Glomerular visceral epithelial cell (primary cell): Measurements from ENCODE around the gene SPG11.
"Not testable (repeated sequence)": the region's sequence is repeated elsewhere in the genome, so short reads cannot be mapped to it uniquely, and the experiment has no call there.

Experiments used
- DNase-seq: peaks from one replicate; pipeline ENCODE4 v3.0.0-alpha.2; 2016; ENCODE audit errors: extremely low spot score

The SPG11 gene

DNA sequence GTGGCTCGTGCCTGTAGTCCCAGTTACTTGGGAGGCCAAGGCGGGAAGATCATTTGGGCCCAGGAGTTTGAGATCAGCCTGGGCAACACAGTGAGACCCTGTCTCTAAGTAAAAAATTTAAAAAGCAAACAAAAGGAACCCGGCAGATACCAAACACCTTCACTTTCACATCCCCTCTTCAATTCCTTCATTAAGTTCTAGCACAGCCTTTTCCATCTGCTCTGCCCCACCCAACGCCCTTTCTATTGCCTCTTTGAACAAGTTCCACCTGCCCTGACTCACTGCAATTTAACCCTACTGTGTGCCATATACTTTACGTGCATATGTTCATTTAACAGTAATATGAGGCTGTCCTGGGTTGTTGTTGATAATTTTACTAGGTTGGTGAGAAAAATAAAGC, 12.4 kb upstream of the SPG11 start:
- DNase-seq, result no peak

DNA sequence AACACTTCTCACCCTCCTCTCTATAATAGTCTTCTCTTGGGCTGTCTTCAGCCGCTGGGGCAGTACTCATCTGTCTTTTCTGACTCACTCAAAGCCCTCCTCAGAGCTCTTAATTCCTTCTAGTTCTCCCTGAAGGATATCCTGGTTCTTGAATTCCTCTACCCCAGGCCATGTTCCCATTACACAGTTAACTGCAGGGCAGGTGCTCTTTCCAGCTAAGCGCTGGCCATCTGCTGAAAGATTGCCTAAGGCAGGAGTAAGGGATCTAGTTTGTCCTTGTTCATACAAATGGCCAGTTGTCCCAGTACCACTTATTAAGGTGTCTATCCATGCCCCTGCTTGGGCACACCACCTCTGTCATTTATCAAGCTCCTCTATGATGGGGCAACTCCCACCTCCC, 10.2 kb upstream of the SPG11 start:
- no peak for DNase-seq

DNA sequence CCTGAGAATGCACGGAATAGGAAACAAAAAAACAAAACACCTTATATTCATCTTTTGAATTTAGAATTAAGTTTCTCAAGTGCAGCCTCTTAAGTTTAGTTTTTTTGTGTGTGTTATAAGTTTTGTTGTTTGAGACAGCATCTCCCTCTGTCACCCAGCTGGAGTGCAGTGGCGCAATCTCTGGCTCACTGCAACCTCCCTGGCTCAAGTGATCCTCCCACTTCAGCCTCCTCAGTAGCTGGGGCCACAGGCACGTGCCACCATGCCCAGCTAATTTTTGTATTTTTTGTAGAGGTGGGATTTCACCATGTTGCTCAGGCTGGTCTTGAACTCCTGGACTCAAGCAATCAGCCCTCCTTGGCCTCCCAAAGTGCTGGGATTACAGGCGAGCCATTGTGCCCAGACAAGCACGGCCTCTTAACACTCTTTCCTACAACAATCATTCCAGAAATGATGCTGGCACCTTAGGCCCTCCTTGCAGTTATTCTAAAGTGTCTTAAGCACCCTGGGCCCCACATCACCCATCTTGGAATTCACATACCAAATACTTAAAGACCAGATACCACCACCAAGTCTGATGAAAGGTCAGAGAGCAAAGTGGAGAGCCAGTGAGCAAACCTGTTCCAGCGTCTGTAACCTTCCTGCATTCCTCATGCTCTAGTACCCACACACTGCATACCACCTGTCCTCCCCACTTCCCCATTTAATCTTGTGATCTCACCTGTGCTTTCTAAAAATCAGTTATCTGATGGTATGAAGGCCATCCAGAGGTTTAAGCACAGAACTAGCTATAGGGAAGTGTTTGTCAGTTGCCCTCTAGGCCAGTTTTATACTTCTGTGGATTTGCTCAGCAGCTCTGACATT, 6.9 kb upstream of the SPG11 start:
- no peak for DNase-seq

DNA sequence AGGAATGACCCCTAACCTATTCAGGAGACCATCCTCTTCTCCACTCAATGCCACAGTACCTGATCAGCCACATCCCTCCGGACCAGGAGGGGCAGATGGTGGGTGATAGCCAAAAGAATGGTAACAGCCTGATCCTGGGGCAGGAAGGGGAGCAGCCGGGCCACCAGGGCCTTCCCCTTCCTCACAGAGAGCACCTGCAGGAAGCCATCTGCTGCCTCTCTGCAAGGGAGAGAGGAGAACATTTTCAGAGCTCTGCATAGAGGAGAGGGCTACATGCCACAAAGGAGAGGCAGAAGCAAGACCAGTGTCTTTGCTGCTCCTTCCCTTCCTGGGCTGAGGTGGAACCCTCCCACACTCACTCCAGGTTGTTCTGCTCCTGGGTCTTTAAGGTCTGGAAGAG, 5.5 kb upstream of the SPG11 start:
- no peak for DNase-seq

DNA sequence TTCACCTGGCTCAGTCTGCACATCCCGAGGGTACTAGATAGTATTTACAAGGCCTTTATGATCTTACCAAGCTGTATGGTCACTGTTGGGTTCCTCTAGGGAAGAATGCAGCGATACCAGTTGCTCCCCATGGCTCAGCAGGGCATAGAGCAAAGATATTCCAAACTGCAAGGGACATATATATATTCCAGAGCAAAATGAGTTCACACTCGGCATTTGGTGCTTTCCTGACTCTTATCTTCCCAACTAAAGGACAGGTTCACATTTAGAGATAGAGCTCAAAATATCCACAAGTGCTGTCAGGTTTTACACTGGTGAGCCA, 3.5 kb upstream of the SPG11 start:
- DNase-seq, result no peak

DNA sequence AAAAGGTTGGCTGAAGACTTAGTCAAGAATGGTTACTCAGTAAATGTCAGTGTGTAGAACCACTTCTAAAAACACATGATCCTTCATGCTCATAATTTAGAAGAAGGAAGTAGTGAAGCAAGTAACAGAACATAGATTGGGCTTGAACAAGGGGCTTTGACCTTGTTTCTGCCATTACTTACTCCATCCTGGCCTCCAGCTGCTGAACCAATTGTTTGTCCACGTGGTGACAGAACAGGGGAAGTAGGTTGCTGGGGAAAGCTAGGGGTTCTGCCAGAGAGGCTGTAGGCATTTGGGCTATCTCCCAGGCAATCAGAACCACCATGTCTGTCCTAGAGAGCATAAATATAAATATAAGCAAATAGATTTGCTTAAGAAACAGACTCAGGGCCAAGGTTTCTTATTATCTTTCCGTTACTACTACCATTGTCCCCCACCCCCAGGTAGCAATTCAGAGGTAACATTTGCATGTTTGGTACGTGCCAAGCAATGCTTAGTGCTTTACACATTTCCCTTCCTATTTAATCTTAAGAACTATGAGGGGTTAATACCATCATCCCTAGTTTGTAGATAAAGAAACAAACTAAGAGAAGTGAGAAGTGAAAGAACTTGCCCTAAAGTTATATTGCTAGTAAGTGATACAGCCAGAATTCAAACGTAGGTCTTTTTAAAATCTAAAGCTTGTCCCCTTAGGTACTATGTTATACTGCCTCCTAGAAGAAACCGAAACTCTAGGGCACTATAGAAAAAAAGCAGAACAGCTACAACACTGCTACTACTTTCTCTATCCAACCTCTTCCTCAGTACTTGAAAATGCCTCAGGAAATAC, 3.0 kb upstream of the SPG11 start:
- DNase-seq, result no peak

DNA sequence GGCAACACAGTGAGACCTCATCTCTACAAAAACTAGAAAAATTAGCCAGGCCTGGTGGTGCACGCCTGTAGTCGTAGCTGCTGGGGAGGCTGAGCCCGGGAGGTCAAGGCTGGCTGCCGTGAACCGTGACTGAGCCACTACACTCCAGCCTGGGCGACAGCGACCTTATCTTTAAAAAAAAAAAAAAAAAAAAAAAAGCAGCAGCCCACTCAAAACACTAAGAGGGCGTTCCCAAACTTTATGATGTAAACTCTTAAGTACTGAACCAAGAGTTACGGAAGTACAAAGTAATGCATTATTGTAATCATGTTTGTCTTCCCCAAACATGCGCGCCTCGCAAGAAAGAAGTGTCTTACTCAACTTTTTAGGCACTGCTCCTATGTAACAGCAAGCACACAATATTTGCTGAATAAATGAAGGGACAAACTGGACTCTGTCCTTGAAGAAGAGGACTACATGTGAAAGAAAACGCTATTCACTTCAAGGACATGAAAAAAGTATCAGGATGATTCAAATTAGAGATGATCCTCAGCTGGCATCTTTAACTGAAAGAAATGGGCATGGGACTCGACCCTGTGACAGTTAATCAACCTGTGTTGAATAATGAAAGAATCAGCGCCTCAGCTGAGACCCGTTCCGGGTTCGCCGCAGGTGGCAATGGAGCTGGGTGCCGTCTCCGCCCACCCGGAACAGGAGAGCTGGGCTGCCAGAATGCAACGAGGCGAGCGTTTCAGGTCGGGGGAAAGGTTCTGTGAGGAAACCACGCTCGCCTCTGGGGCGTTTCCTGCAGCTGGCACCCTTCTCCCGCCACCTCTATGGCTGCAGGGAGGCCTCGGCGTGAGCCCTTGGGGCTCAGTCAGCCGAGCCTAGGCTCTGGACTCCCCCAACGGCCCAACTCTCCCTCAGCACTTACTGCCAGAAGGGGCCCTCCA, 718 bp downstream of the SPG11 start:
- peak; percentile 77 for DNase-seq

DNA sequence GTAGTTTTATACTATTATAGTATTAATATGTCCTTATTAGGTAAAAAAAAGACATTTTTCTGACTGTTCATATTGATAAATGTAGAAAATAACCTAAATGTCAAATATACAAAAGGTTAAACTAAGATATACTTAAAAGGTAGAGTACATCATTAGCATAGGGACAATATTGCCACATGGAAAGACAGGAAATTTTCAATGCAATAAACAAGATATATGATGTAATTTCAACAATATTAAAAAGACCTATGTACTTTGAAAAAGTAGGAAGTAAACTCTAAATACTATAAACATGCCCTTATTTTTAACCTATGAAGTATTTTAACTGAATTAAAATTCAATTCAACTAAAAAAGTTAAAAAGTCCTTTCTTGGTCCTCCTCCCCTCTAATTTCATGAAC, 1.9 kb downstream of the SPG11 start:
- DNase-seq, result no peak

DNA sequence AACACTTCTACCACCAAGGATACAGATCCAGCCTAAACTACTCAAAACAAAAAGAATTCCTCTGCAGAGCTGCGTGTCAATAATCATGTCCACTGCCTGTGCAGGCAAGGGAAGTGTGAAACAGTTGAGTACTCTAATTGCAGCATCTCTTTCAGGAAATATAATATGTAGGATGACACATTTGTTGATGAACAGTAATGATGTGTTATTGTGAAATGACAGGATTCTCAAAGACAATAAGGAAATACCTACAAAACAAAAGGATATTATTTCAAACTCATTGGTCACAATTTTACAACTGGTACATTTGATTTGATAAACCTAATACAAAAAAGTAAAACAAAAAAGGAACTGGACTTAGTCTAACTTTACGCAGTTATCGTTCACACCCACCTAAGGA, 4.4 kb downstream of the SPG11 start:
- no peak for DNase-seq

DNA sequence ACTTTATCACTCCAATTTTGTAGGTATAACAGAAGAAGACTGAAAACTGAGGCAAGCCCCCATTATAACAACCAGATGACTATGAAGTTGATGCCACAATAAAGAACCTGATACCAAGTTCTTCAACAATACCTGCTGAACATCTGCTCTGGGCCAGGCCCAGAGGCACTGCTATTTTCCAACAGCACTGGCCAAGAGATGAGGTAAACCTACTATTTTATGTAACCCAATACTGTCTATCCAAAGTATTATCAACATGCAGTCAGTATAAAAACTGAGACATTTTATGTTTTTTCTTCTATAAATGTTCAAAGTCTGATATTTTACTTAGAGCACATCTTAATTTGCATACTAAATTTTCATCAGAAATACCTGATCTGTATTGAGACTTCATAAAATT, 6.1 kb downstream of the SPG11 start:
- no peak for DNase-seq

DNA sequence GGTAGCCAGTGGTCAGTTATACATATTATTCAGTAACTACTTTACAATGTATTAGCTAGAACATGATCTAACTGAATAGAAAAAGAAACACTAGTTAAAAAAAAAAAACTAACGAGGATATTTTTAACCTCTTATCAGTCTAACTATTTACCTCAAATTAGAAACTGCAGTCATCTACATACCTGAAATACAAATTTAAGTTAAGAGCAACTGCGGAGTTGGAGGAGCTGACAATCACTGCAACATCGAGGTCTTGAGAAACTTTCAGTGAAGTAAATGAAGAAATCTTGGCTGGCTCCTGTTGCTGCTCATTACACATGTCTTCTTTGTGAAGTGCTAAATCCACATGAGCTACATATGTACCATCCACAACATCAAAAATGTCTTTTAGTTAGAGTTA, 6.5 kb downstream of the SPG11 start:
- DNase-seq, result no peak

DNA sequence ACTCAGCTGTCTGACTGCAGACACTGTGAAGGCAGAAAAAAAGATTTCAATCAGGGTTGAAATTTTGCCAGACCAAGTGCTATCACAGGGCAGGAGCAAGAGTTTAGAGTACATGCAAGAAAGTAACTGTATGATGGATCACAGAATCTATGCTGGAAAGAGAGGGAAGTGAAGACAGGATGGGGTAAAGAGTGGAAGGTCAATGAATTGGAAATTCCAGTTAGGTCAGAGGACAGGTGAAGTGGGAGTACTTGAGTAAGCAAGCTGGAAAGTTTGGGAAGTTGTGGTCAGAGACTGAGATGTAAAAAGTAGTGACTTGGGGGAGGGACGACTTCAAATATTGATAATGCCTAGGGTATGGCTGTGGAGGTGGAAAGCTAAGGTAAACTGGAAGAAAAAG, 7.2 kb downstream of the SPG11 start:
- no peak for DNase-seq

DNA sequence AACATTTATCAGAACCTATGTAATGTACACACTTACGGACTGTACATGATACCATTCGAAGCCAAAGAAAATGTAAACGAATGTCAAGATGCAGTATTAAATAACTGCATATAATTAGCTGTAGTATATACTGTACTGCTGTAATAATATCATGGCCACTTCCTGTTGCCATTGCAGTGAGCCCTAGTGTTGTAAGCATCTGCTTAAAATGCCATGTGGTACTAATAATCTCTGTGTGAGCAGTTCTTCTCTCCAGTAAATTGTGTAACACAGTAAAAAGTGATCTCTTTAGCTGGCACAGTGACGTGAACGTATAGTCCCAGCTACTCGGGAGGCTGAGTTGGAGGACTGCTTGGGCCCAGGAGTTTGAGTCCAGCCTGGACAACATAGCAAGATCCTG, 8.6 kb downstream of the SPG11 start:
- no peak for DNase-seq

DNA sequence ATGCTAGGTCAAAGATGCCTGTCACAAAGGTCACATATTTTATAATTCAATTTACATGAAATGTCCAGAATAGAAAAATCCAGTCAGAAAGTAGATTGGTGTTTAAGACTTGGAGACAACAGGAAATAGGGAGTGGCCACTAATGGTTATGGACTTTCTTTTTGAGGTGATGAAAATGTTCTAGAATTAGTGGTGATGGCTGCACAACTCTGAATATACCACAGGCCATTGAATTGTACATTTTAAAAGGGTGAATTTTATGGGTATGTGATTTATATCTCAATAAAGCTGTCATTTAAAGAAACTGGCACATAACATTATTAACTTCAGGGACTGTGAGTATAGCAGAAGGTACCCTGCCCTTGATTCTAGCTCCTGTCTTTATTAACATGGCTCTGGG, 15.8 kb downstream of the SPG11 start:
- no peak for DNase-seq

DNA sequence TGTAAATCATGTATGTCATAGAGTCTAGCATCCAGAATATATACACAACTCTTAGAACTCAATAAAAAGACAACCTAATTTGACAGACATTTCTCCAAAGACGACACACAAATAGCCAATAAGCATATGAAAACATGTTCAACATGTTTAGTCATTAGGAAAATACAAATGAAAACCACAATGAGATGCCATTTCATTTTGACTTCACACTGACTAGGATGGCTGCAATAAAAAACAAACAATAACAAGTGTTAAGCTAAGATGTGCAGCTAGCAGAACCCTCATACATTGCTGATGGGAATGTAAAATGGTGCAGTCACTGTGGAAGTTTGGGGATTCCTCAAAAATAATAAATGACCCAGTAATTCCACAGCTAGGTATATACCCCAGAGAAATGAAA, 16.4 kb downstream of the SPG11 start:
- no peak for DNase-seq

DNA sequence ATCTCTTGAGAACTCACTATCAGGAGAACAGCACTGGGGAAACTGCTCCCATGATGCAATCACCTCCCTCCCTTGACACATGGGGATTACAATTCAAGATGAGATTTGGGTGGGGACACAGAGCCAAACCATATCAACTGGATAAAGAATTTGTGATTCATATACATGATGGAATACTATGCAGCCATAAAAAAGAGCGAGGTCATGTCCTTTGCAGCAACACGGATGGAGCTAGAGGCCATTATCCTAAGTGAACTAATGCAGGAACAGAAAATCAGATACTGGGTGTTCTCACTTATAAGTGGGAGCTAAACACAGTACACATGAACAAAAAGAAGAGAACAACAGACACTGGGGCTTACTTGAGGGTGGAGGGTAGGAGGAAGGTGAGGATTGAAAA, 17.0 kb downstream of the SPG11 start:
- DNase-seq, result no peak

DNA sequence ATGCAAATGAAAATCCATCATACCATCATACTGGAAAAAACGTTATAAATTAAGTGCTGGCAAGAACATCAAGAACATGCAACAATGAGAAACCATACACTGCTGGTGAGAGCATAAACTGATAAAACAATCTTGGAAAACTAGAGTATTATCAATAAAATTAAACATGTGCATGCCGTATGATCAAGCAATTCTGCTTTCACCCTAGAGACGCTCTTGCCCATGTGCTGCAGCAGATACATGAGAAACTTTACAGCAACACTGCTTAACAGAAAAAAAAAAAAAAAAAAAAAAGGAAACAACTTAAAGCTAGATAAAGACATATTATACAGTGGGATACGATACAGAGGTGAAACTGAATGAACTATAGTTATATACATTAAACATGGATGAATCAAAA, 21.8 kb downstream of the SPG11 start:
- no peak for DNase-seq

DNA sequence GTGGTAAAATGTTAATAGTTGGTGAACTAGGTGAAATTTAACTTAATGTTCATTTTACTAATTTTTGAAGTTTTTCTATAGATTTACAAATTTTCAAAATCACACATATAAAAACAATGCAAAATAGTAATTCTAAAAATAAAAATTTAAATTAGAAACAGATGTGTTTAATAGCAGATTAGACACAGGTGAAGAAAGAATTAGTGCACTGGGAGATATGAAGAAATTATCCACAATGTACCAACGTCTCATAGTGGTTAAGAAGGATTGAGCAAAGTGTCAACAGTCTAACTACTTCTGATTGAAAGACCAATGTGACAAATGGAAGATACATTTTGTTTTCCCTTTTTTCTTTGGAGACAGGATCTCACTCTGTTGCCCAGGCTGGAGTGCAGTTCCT, 26.5 kb downstream of the SPG11 start:
- no peak for DNase-seq

DNA sequence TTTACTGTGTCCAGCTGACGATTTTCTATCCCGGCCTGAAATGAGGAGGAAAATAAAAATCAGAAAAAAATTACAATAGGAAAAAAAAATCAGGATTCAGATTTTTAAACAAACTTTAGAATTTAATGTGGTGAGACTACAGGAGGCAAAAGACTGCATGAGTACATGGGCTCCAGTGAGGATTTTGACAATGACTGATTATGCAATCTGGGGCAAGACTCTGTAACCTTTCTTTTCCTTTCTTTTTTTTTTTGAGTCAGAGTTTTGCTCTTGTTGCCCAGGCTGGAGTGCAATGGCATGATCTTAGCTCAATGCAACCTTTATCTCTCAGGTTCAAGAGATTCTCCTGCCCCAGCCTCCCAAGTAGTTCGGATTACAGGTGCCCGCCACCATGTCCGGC, 29.9 kb downstream of the SPG11 start:
- DNase-seq, result no peak

DNA sequence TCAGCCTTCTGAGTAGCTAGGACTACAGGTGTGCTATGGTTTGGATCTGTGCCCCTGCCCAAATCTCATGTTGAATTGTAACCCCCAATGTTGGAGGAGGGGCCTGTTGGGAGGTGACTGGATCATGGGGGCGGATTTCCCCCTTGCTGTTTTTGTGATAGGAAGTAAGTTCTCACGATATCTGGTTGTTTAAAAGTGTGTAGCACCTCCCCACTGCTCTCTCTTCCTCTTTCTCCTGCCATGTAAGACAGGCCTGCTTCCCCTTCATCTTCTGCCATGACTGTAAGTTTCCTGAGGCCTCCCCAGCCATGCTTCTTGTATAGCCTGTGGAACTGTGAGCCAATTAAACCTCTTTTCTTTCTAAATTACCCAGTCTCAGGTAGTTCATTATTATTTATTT, 38.2 kb downstream of the SPG11 start:
- DNase-seq, result not testable (repeated sequence)

DNA sequence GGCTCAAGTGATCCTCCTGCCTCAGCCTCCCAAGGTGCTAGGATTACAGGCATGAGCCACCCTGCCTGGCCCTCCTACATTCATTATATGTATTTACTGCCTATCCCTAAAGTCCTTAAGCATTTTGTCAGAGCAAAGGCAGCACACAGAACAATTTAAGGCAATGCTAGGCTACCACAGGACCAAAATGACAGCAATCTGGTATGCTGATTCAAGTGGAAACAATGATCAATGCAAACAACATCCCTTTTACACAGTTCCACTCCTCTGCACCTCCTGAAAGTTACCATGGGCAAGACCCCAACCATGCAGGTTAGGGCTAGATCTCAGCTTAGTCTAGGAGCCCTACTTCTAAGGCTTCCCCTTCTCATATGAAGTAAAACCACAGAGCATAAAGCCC, 40.3 kb downstream of the SPG11 start:
- DNase-seq, result no peak

DNA sequence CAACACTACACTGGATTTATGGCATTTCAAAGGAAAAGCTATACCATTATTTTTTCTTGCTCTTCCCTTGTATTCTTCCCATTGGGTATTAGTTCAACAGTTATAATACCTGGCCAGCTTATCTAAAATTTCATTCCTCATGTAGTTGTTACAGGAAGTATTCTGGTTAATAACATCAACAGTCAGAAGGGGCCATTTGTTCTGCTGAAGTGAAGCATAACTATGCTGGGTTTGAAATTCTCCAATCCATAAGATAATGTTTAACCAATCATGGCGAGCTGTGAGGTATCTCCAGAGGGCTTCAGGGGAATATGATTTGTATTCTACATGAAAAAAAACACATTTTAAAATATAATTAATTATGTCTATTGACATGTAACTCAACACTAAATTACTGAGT, 43.4 kb downstream of the SPG11 start:
- DNase-seq, result peak; percentile 2
